NOMO-1 treated with DMSO at 0.1 percent for 48 hours (cell line): Measurements from ENCODE around the gene ZNF783.
"Not testable (repeated sequence)": the region's sequence is repeated elsewhere in the genome, so short reads cannot be mapped to it uniquely, and the experiment has no call there.

Experiments
- DNase-seq: peaks from one replicate; lab custom pipeline; 2025; ENCODE audit not compliant: unreplicated experiment; lab: John Stamatoyannopoulos, UW

ZNF783 gene

GRCh38 chr7:149329265-149329664 is 67.3 kb downstream of the ZNF783 start:
- no peak for DNase-seq

- no peak for DNase-seq
Observed at GRCh38 chr7:149329766-149330334, 67.9 kb downstream of the ZNF783 start.

GRCh38 chr7:149330914-149331567 is 69.0 kb downstream of the ZNF783 start:
- no peak for DNase-seq

- not testable (repeated sequence) for DNase-seq
Observed at GRCh38 chr7:149332602-149333320, 70.8 kb downstream of the ZNF783 start.

GRCh38 chr7:149333321-149333717 is 71.3 kb downstream of the ZNF783 start:
- no peak for DNase-seq

- DNase-seq, result no peak
Observed at GRCh38 chr7:149334219-149334618, 72.2 kb downstream of the ZNF783 start.
